Regular cardiac myocyte (primary cell): ENCODE data around the gene POLR3C. TPM values are rescaled to one million over a fixed set of nuclear protein-coding genes. Genes with fewer than 3 reads are reported as not detected.

Experiments
- total RNA-seq: library from RNA; depleted of rRNA; stranded (reverse); fragments of >200 nt; gene quantifications from 2 replicates; pipeline ENCODE4 v1.2.3, GENCODE V29; 2014

Gene POLR3C
- total RNA-seq, result 29.3 and 30.3 TPM in 2 replicates

GRCh38 chr1:145823565-145824498 lies at the start of gene POLR3C, which contains the start of gene RNF115:
POLR3C (plus strand) TSS chr1:145824200; CDS start chr1:145825777, 1,577 bp downstream.
RNF115 (minus strand) TSS chr1:145824095; CDS start chr1:145823873, 222 bp downstream.

GRCh38 chr1:145845514-145846161 lies 21.6 kb downstream of the POLR3C start, which contains the start of gene NUDT17:
NUDT17 (plus strand) TSS chr1:145845630; CDS start chr1:145845641, 11 bp downstream.

GRCh38 chr1:145858901-145859490 lies 35.0 kb downstream of the POLR3C start, which contains the start of gene PIAS3:
PIAS3 (minus strand) TSS chr1:145859081; CDS start chr1:145858990, 91 bp downstream.

GRCh38 chr1:145885738-145886287 lies 61.8 kb downstream of the POLR3C start, which contains the start of gene ANKRD35:
ANKRD35 (minus strand) TSS chr1:145885866; CDS start chr1:145885758, 108 bp downstream.

Other genes starting within 250 kb of the POLR3C start
- 24.2 and 27.3 TPM in 2 replicates for gene GPR89A, start 216.2 kb upstream of the POLR3C start, total RNA-seq
- gene PDZK1, start 116.8 kb upstream of the POLR3C start, total RNA-seq, result 0.38 and 0.56 TPM in 2 replicates
- 0.28 TPM in 1 of 2 replicates, not detected in the other for gene CD160, start 104.7 kb upstream of the POLR3C start, total RNA-seq
- gene RNF115, start 105 bp upstream of the POLR3C start, total RNA-seq, result 9.6 and 10.1 TPM in 2 replicates
- gene NUDT17, start 21.4 kb downstream of the POLR3C start, total RNA-seq, result 2.5 and 4.8 TPM in 2 replicates
- 4.8 and 7.1 TPM in 2 replicates for gene PIAS3, start 34.9 kb downstream of the POLR3C start, total RNA-seq
- gene ANKRD35, start 61.7 kb downstream of the POLR3C start, total RNA-seq, result 0.85 and 0.96 TPM in 2 replicates
- 3.4 and 5.8 TPM in 2 replicates for gene ITGA10, start 85.8 kb downstream of the POLR3C start, total RNA-seq
- gene PEX11B, start 94.5 kb downstream of the POLR3C start, total RNA-seq, result 19.9 and 23.7 TPM in 2 replicates
- 80.6 and 212 TPM in 2 replicates for gene RBM8A, start 103.3 kb downstream of the POLR3C start, total RNA-seq
- gene LIX1L, start 133.8 kb downstream of the POLR3C start, total RNA-seq, result 15.2 and 23.8 TPM in 2 replicates
- gene ANKRD34A, start 140.4 kb downstream of the POLR3C start, total RNA-seq, result 0.28 and 0.38 TPM in 2 replicates
- gene POLR3GL, start 140.5 kb downstream of the POLR3C start, total RNA-seq, result 12.4 and 19.2 TPM in 2 replicates
- gene TXNIP, start 172.4 kb downstream of the POLR3C start, total RNA-seq, result 101 and 115 TPM in 2 replicates
- not detected in 2 replicates for gene HJV, start 197.5 kb downstream of the POLR3C start, total RNA-seq